ENCODE data around the gene LRRC63. TPM values are rescaled to one million over a fixed set of nuclear protein-coding genes. Genes with fewer than 3 reads are reported as not detected.

The LRRC63 gene
- total RNA-seq, 2 experiments from 2014 or later, result 0.14 to 0.56 TPM

GRCh38 chr13:46173656-46174055, 38.1 kb upstream of the LRRC63 start:
- H3K27me3 Mint-ChIP-seq, result no peaks in the 10 kb centered on the region
- DNase-seq, result peak; percentile 59
- H3K9me3 Mint-ChIP-seq, result no peaks in the 10 kb centered on the region
- peak overlapping the region; percentile 74 for H3K4me3 Mint-ChIP-seq
- peaks cover 91% of the 10 kb centered on the region for H3K4me1 Mint-ChIP-seq
- H3K36me3 Mint-ChIP-seq, result peaks cover 89% of the 10 kb centered on the region
- H3K27ac Mint-ChIP-seq, result peak overlapping the region; percentile 87

DNA sequence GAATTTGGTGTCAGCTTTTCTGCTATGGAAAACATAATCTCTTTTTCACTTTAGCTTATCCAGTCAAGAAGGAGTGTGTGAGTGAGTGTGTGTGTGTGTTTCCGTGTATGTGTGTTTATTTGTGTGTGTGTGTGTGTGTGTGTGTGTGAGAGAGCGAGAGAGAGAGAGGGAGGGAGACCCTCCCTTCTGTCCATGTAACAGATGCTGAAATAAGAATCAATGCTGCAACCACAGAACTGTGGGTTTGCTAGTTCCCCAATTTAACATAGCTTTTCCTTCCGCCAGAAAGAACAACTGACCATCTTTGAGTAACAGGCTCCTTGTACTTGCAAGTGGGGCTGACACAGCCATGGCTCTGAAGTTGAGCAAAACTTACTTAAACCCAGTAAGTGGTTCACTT, 35.0 kb upstream of the LRRC63 start:
- peaks cover 5% of the 10 kb centered on the region for H3K27me3 Mint-ChIP-seq
- H3K9me3 Mint-ChIP-seq, result no peaks in the 10 kb centered on the region
- peaks cover 80% of the 10 kb centered on the region for H3K36me3 Mint-ChIP-seq
- H3K4me3 Mint-ChIP-seq, result peak overlapping the region; percentile 94
- H3K4me1 Mint-ChIP-seq, result peaks cover 65% of the 10 kb centered on the region
- no peak for DNase-seq
- H3K27ac Mint-ChIP-seq, result peak overlapping the region; percentile 84

GRCh38 chr13:46178143-46178542, 33.6 kb upstream of the LRRC63 start:
- DNase-seq, result no peak
- H3K4me3 Mint-ChIP-seq, result peak overlapping the region; percentile 94
- H3K27me3 Mint-ChIP-seq, result peaks cover 5% of the 10 kb centered on the region
- peaks cover 64% of the 10 kb centered on the region for H3K4me1 Mint-ChIP-seq
- no peaks in the 10 kb centered on the region for H3K9me3 Mint-ChIP-seq
- peak overlapping the region; percentile 84 for H3K27ac Mint-ChIP-seq
- H3K36me3 Mint-ChIP-seq, result peaks cover 66% of the 10 kb centered on the region

DNA sequence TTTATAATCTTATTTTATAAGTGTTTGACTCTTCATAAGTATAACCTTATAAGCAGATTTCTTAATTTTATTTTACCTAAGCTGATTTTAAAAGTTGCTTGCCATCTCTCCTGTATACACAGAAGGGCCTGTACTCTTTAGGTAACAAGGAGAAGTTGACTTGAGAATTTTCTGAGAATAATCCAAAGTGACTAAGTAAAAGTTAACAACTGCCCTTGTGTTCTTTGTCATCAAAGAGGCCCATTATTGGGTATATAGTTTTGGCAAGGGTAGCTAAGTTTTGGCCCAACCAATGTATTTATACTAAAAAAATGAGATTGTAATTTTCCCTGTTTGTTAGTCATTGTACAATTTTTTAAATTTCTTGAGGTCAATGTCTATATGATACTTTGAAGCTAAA, 32.9 kb upstream of the LRRC63 start:
- no peaks in the 10 kb centered on the region for H3K9me3 Mint-ChIP-seq
- DNase-seq, result no peak
- H3K36me3 Mint-ChIP-seq, result peaks cover 61% of the 10 kb centered on the region
- peak overlapping the region; percentile 94 for H3K4me3 Mint-ChIP-seq
- peak overlapping the region; percentile 98 for H3K27ac Mint-ChIP-seq
- peaks cover 64% of the 10 kb centered on the region for H3K4me1 Mint-ChIP-seq
- H3K27me3 Mint-ChIP-seq, result peaks cover 5% of the 10 kb centered on the region

DNA sequence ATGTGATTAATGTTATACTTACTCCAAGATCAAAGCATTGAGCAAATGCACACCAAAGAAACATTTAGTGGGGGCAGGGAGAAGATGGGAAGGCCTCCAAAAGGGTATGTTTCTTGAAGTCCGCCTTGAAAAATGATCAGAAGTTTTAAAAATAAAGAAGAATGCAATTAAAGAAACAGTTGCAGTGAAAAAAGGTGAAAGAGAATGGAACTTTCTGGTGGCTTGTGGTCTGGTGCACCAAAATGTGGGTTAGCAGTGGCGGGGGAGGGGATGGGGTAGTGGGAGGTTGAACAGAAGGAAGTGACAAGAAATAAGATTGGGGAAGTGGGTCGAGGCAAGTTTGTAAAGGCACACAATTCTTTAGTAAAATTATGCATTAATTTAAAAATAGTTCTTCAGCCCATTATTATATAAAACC, 32.2 kb upstream of the LRRC63 start:
- peaks cover 64% of the 10 kb centered on the region for H3K4me1 Mint-ChIP-seq
- H3K36me3 Mint-ChIP-seq, result peaks cover 56% of the 10 kb centered on the region
- peak; percentile 69 for DNase-seq

GRCh38 chr13:46179969-46180763, 31.6 kb upstream of the LRRC63 start:
- Mint-ChIP-seq H3K4me3 (peak overlapping the region; percentile 94), H3K27me3 (peaks cover 5% of the 10 kb centered on the region), H3K4me1 (peaks cover 63% of the 10 kb centered on the region), H3K9me3 (no peaks in the 10 kb centered on the region), H3K36me3 (peaks cover 51% of the 10 kb centered on the region), H3K27ac (peak overlapping the region; percentile 98)
- DNase-seq, result no peak

More for the DNA sequence above, 32.2 kb upstream of the LRRC63 start:
- peak overlapping the region; percentile 94 for H3K4me3 Mint-ChIP-seq
- peaks cover 5% of the 10 kb centered on the region for H3K27me3 Mint-ChIP-seq
- H3K27ac Mint-ChIP-seq, result peak overlapping the region; percentile 98
- H3K9me3 Mint-ChIP-seq, result no peaks in the 10 kb centered on the region

GRCh38 chr13:46181377-46181839, 30.3 kb upstream of the LRRC63 start:
- H3K27me3 Mint-ChIP-seq, result peaks cover 5% of the 10 kb centered on the region
- H3K27ac Mint-ChIP-seq, result peak overlapping the region; percentile 98
- H3K4me1 Mint-ChIP-seq, result peaks cover 54% of the 10 kb centered on the region
- H3K36me3 Mint-ChIP-seq, result peaks cover 41% of the 10 kb centered on the region
- H3K9me3 Mint-ChIP-seq, result no peaks in the 10 kb centered on the region
- no peak for DNase-seq
- peak overlapping the region; percentile 94 for H3K4me3 Mint-ChIP-seq

- H3K9me3 Mint-ChIP-seq, result no peaks in the 10 kb centered on the region
- H3K36me3 Mint-ChIP-seq, result peaks cover 36% of the 10 kb centered on the region
- H3K27me3 Mint-ChIP-seq, result peaks cover 5% of the 10 kb centered on the region
- DNase-seq, result peak; percentile 74
- peaks cover 48% of the 10 kb centered on the region for H3K4me1 Mint-ChIP-seq
- H3K27ac Mint-ChIP-seq, result peak within 1 kb of the TSS; percentile 98
- H3K4me3 Mint-ChIP-seq, result peak within 1 kb of the TSS; percentile 94
These were observed 29.8 kb upstream of the LRRC63 start, which contains the start of gene LCP1 for GRCh38 chr13:46181840-46182490. Gene LCP1, minus strand, starts transcription at chr13:46182177. Its CDS starts 22,515 bp downstream, at chr13:46159662.

DNA sequence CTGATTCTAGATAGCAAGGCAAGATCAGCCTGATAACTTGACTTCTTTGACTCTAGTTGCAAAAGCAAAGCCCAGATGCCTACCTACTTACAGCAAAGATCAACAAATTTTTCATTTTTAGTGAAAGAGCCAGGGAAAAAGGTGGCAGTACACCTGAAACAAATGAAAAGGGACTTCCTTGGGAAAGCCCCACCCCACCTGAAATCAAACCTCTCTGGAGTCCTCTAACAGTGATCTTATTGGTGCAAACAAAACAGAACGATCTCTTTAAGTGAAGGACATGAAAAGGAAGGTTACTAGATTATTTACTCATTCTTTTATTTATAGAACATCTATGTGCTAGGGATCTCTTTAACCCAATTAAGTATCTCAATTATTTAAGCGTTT, 29.2 kb upstream of the LRRC63 start:
- no peak for DNase-seq
- H3K27me3 Mint-ChIP-seq, result peaks cover 5% of the 10 kb centered on the region
- H3K27ac Mint-ChIP-seq, result peak overlapping the region; percentile 98
- peaks cover 30% of the 10 kb centered on the region for H3K36me3 Mint-ChIP-seq
- H3K9me3 Mint-ChIP-seq, result no peaks in the 10 kb centered on the region
- peaks cover 44% of the 10 kb centered on the region for H3K4me1 Mint-ChIP-seq
- H3K4me3 Mint-ChIP-seq, result peak overlapping the region; percentile 94

GRCh38 chr13:46183018-46183946, 28.4 kb upstream of the LRRC63 start:
- Mint-ChIP-seq H3K36me3 (peaks cover 22% of the 10 kb centered on the region), H3K27me3 (peaks cover 5% of the 10 kb centered on the region), H3K4me1 (peaks cover 38% of the 10 kb centered on the region), H3K4me3 (peak overlapping the region; percentile 94), H3K27ac (peak overlapping the region; percentile 98), H3K9me3 (no peaks in the 10 kb centered on the region)
- DNase-seq, result no peak

- peaks cover 4% of the 10 kb centered on the region for H3K27me3 Mint-ChIP-seq
- peaks cover 14% of the 10 kb centered on the region for H3K36me3 Mint-ChIP-seq
- no peaks in the 10 kb centered on the region for H3K9me3 Mint-ChIP-seq
- peak overlapping the region; percentile 98 for H3K27ac Mint-ChIP-seq
- DNase-seq, result peak; percentile 66
- peak overlapping the region; percentile 94 for H3K4me3 Mint-ChIP-seq
- peaks cover 34% of the 10 kb centered on the region for H3K4me1 Mint-ChIP-seq
These were observed 27.4 kb upstream of the LRRC63 start for GRCh38 chr13:46184277-46184699.

- Mint-ChIP-seq H3K36me3 (peaks cover 4% of the 10 kb centered on the region), H3K9me3 (no peaks in the 10 kb centered on the region), H3K27me3 (no peaks in the 10 kb centered on the region), H3K27ac (no peak overlapping the region), H3K4me1 (peaks cover 31% of the 10 kb centered on the region), H3K4me3 (no peak overlapping the region)
- no peak for DNase-seq
These were observed 26.1 kb upstream of the LRRC63 start for GRCh38 chr13:46185634-46186033.

DNA sequence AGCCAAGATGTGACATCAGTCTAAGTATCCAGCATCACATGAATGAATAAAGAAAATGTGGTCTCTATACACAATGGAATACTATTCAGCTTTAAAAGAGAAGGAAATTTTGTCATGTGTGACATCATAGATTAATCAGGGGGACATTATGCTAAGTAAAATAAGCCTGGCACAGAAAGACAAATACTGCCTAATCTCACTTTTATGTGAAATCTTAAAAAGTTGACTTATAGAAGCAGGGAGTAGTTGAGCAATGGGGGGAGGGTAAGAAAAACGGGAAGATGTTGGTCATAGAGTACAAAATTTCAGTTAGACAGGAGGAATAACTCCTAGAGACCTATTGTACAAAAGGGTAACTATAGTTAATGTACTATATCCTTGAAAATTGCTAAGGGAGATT, 19.3 kb upstream of the LRRC63 start:
- Mint-ChIP-seq H3K27ac (no peak overlapping the region), H3K36me3 (no peaks in the 10 kb centered on the region), H3K4me3 (no peak overlapping the region), H3K9me3 (no peaks in the 10 kb centered on the region), H3K27me3 (no peaks in the 10 kb centered on the region), H3K4me1 (no peaks in the 10 kb centered on the region)
- DNase-seq, result no peak

- peaks cover 5% of the 10 kb centered on the region for H3K4me1 Mint-ChIP-seq
- DNase-seq, result no peak
- no peaks in the 10 kb centered on the region for H3K27me3 Mint-ChIP-seq
- no peaks in the 10 kb centered on the region for H3K9me3 Mint-ChIP-seq
- H3K27ac Mint-ChIP-seq, result no peak overlapping the region
- no peak overlapping the region for H3K4me3 Mint-ChIP-seq
- no peaks in the 10 kb centered on the region for H3K36me3 Mint-ChIP-seq
These were observed 16.7 kb upstream of the LRRC63 start for GRCh38 chr13:46195016-46195415.

Data from activated naive CD8-positive, alpha-beta T cell treated with anti-CD3 and anti-CD28 coated beads for 36 hours (primary cell).